Daoy (cell line): ENCODE results near the gene RAD51B. TPM values are rescaled to one million over a fixed set of nuclear protein-coding genes. Genes with fewer than 3 reads are reported as not detected.
A peak's percentile ranks its signal among the peaks of the same experiment; 100 is the strongest.

Experiments
- DNase-seq: peaks from one replicate; pipeline ENCODE4 v3.0.0-alpha.2; 2015; ENCODE audit warnings: low read depth
- total RNA-seq: library from RNA; depleted of rRNA; stranded (reverse); fragments of >200 nt; shearing (Covaris generic); gene quantifications from 2 replicates; pipeline ENCODE4 v1.2.3, GENCODE V29; 2014

Gene RAD51B
- total RNA-seq, 1 experiment from 2014 or later, result 15.8 TPM

DNA sequence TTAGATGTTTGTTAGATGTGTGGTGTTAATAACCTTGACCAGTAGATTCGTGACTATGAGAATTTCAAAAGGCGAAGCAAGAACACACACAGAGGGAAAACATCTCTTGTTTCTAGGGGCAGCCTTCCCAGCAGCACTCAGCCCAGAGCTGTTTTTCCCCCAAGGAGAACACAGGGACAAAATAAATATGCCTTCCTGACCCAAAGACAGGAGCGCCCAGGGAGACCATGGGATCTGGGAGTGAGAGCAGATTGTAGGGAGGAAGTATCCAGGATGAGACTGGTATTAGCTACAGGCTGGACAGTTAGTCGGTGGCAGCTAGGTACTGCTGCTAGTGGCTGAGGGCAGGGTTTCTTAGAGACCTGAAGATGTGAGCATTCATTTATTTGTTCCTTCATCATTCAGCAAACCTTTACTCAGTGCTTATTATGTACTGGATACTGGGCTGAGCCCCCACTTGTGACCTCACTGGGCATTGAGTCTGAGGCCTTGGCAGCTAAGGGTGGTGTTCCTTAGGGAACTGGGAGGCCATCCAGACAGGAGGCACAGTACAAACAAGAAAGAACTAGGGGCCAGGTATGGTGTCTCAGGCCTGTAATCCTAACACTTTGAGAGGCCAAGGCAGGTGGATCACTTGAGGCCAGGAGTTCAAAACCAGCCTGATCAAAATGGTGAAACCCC lies 503.5 kb downstream of the RAD51B start:
- DNase-seq, result no peak

DNA sequence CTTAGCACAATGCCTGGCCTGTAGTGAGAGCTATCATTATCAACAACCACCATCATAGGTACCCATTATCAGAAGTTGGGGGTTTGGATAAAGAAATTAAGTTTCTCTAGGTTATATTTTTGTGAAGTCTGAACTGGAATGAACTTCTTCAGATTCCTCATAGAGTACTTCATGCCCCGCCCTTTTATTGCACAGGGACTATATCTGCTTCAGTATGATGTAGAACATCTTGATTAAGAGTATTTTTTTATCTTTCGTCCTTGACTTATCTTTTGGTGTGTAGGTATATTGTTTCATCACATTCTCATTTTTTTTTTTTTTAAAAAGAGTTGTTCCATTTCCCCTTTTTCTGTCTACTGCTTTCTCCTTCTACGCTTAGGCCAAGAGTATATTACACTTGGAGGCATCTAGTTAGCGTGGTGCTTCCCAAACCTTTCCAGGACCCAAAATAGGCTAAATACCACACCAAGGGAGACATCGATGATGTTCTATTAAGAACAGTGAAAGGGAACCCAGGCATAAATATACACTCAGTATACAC lies 505.8 kb downstream of the RAD51B start:
- no peak for DNase-seq

DNA sequence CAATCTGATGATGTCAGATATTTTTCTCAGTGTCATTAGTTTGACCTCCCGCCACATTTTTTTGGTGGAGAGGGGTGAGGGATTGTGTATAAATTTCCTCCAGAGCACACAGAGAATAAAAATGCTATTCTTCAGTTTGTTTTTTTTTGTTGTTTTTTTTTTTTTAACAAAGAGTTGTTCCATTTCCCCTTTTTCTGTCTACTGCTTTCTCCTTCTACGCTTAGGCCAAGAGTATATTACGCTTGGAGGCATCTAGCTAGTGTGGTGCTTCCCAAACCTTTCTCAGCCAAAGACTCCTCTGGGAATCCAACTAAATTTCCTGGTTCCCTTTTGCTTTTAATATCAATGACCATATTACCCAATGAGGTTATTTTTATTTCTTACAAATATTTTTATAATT lies 507.7 kb downstream of the RAD51B start:
- DNase-seq, result no peak

- DNase-seq, result no peak
These were observed 508.9 kb downstream of the RAD51B start for GRCh38 chr14:68328509-68328908.

GRCh38 chr14:68331426-68331825 lies 511.8 kb downstream of the RAD51B start:
- no peak for DNase-seq

DNA sequence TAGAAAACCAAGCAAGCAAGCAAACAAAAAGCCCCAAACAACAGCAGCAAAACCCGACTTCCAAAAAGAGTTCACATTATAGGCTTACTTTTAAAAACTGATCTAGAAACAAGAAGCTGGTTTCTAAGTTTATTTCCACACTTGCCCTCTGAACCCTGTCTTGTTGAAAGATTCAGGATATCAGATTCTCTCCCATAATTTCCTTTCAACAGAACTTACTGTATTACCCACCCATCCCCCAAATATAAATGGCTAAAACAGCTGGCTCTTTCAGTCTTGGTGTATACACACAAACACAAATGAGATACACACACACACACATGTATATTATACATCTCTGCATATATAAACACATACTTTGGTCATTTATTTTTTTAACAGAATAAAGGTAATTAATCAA lies 512.4 kb downstream of the RAD51B start:
- no peak for DNase-seq

DNA sequence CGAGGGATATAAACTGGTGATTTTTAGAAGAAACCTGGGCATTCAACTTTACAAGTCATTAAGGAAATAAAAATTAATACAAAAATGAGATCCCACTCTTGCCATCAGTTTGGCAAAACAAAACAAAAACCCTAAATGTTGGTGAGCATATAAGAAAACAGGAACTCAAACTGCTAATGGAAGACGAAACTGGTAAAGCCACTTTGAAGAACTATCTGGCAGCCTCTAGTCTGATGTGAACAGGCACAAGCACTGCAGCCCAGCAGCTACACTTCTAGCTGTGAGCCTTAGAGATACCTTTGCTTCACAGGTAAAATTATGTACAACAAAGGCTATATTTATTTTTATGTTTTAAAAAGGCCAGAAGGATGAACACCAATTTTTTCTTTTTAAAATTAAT lies 513.7 kb downstream of the RAD51B start:
- no peak for DNase-seq

GRCh38 chr14:68335312-68335711 lies 515.7 kb downstream of the RAD51B start:
- DNase-seq, result no peak

DNA sequence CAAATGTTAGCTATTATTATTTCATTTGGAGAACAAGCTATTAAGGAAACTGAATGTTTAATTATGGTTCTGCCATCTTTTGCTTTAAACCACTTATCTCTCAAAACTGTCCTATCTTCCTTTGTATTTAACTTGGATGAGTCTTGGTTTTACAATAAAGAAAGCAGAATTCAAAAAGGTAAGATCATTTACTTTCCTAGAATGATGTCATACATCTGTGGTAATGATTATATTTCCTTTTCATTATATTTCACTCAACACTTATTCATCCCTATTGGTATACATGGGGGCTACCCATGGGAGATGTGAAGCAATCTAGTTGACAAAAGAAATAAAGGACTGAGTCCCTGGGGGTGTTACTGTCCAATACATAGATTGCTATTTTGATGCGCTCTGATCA lies 516.6 kb downstream of the RAD51B start:
- no peak for DNase-seq

DNA sequence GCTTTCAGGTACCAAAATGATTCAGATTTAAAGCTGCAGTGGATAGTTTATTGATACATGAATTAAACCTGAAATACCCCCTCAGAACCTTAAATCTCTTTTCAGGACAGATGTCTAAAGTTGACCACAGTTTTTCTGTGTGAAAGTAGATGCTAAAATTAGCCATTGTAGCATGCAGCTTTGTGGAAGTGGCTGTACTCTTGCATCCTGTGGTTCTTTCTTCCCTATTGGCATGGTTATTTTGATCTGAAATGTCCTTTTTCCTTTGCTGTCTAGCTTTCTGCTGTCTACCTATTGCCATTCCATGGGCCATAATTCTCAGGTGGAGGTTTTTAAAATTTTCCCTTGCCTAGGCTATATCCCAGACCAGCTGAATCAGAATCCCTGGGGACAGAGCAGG lies 517.7 kb downstream of the RAD51B start:
- DNase-seq, result no peak

- no peak for DNase-seq
These were observed 520.7 kb downstream of the RAD51B start for GRCh38 chr14:68340262-68340661.

GRCh38 chr14:68341411-68342212 lies 522.0 kb downstream of the RAD51B start:
- no peak for DNase-seq

- DNase-seq, result no peak
These were observed 522.7 kb downstream of the RAD51B start for GRCh38 chr14:68342216-68342763.

DNA sequence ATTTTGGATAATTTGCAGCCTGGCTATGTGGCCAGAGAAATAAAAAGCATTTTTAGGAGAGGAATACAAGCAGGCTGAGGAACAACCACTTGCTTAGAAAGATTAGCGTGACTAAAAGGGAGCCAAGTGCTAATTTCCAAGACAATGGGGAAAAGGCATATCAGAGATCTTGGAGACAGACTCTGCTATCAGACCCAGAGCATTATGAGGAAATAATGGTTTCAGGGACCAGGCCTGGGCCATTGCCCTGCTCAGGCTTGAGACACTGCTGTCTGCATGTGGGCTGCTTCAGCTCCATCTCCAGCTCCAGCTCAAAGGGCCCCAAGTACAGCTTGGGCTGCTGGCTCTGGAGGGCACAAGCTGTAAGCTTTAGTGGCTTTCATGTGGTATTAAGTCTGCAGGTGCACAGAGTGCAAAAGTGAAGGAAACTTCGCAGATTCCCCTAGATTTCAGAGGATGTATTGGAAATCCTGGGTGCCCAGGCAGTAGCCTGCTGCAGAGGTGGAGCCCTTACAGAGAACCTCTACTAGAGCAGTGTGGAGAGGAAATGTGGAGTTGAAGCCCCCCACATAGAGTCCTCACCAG lies 524.0 kb downstream of the RAD51B start:
- DNase-seq, result no peak

DNA sequence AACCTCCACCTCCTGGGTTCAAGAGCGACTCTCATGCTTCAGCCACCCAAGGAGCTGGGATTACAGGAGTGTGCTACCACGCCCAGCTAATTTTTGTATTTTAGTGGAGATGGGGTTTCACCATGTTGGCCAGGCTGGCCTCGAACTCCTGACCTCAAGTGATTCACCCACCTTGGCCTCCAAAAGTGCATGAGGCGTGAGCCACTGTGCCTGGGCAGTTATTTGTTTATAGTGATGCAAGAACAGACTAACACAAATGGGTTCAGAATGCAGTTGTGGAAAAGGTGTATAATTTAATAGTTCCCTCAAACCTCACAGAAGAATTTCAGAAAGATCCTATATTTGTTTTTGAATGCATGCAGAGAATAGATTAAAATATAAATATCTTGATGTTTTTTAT lies 526.2 kb downstream of the RAD51B start:
- no peak for DNase-seq

GRCh38 chr14:68346556-68347343 lies 527.2 kb downstream of the RAD51B start:
- DNase-seq, result no peak

DNA sequence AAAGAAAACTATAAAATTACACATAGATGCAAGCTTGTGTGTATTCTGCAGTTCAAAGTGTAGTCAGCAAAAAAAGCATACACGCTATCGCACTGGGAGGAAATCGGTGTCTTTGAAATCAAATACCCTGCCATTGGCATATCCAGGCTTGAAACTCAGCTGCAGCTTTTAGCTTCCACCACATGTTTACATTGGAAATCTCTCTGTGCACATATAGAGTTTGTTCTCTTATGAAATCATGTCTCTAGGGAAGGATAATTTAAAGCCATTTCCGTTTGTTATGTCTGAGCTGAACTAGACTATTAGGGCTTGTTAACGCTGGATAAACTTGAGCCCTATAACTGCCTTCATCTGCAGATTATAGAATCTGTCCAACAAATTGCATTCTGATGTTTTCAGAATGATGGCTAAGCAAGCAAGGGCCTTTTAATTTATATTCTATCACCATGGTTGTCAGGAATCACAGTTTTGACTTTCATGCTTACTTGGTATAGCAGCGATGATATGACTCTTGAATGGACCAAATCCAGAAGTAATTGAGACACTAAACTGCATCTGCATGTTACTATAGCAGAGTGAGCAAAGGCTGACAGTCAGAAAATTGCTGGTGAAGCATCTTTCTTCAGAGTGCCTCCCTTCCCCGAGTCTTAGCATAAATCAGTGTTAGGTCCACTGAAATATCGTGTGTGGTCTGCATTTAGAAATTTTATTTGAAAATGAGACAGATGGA lies 530.5 kb downstream of the RAD51B start:
- DNase-seq, result peak; percentile 77

DNA sequence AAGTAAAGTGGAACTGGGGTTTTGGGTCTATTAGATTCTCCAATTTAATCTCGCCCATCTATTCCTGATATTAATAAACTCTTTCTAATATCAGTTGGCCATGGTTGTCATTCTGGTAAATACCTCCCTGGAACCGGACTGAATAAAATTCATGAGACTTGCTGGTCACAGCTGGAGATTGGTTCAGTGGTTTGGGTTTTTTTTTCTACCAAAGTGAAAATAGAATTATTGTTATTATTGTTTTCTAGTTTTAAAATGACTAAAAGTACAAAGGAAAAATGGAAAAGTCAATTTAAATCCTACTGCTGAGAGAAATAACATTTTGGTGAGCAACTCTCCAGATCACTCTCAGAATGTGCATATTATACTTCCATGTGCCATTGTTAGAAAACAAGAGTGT lies 535.8 kb downstream of the RAD51B start:
- DNase-seq, result no peak

GRCh38 chr14:68357777-68358176 lies 538.2 kb downstream of the RAD51B start:
- DNase-seq, result no peak

DNA sequence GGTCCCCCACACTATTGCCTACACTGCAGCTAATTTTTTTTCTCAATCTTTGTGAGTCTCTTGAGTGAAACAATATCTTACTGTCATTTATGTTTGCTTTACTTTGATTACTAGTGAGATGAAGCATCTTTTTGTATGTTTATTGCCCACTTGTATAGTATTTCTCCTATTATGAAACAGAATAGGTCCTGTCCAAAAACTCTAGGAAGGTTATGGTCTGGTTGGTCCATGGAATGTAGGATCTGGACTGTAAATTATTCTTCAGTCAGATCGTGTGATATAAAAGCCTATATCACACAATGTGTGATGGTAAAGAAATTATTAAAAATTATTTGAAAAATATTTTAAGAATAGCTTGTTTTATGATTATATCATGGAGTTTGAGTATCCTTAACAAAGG lies 538.9 kb downstream of the RAD51B start:
- DNase-seq, result no peak
